Vagina (tissue), 2 donors: Measurements from ENCODE around the gene CKS1B.

ENCODE experiments used
- CTCF ChIP-seq, 3 experiments: fragments of 450-650 bp in 2 of 3; fragments of 200-600 bp in 1 of 3; sonication (generic) in 1 of 3; IDR thresholded peaks; one replicate each; pipeline ENCODE4 v1.5.1; 2017 to 2019; ENCODE audit warnings: antibody characterized with exemption in 3 of 3, mild to moderate bottlenecking in 2 of 3, moderate library complexity in 2 of 3
- POLR2A ChIP-seq, 2 donors: fragments of 450-650 bp; IDR thresholded peaks; one replicate each; pipeline ENCODE4 v1.6.1; 2017; ENCODE audit warnings: antibody characterized with exemption in 2 of 2, mild to moderate bottlenecking in 2 of 2, moderate library complexity in 2 of 2

GRCh38 chr1:155000411-155000725 lies 25.9 kb downstream of the CKS1B start:
- TF ChIP-seq CTCF (IDR thresholded peaks at IDR 0.05) (no peak), POLR2A (IDR thresholded peaks at IDR 0.05) (no peak)
